ENCODE measurements around the gene FER1L5.

Gene FER1L5

GRCh38 chr2:96694816-96695455 lies 52.4 kb downstream of the FER1L5 start:
- in situ Hi-C loops (cut with HindIII; ENCODE audit: low sequenced_read_pairs): no loop called here

- in situ Hi-C loops (cut with HindIII; ENCODE audit: low sequenced_read_pairs): no loop called here
These were observed 53.0 kb downstream of the FER1L5 start for GRCh38 chr2:96695602-96696001.

- in situ Hi-C loops (cut with HindIII; ENCODE audit: low sequenced_read_pairs): no loop called here
These were observed 54.9 kb downstream of the FER1L5 start for GRCh38 chr2:96697476-96697875.

GRCh38 chr2:96698221-96698861 lies 55.8 kb downstream of the FER1L5 start:
- in situ Hi-C loops (cut with HindIII; ENCODE audit: low sequenced_read_pairs): no loop called here

GRCh38 chr2:96699021-96699420 lies 56.5 kb downstream of the FER1L5 start:
- in situ Hi-C loops (cut with HindIII; ENCODE audit: low sequenced_read_pairs): no loop called here

GRCh38 chr2:96699621-96700020 lies 57.1 kb downstream of the FER1L5 start:
- in situ Hi-C loops (cut with HindIII; ENCODE audit: low sequenced_read_pairs): no loop called here

GRCh38 chr2:96700086-96700485 lies 57.5 kb downstream of the FER1L5 start:
- in situ Hi-C loops (cut with HindIII; ENCODE audit: low sequenced_read_pairs): no loop called here

- in situ Hi-C loops (cut with HindIII; ENCODE audit: low sequenced_read_pairs): no loop called here
These were observed 59.1 kb downstream of the FER1L5 start for GRCh38 chr2:96701636-96702035.

- in situ Hi-C loops (cut with HindIII; ENCODE audit: low sequenced_read_pairs): no loop called here
These were observed 59.7 kb downstream of the FER1L5 start for GRCh38 chr2:96702098-96702785.

GRCh38 chr2:96703021-96703751 lies 60.6 kb downstream of the FER1L5 start:
- in situ Hi-C loops (cut with HindIII; ENCODE audit: low sequenced_read_pairs): no loop called here

- in situ Hi-C loops (cut with HindIII; ENCODE audit: low sequenced_read_pairs): no loop called here
These were observed 68.4 kb downstream of the FER1L5 start for GRCh38 chr2:96710985-96711384.

GRCh38 chr2:96715658-96716057 lies 73.1 kb downstream of the FER1L5 start:
- in situ Hi-C loops (cut with HindIII; ENCODE audit: low sequenced_read_pairs): no loop called here

GRCh38 chr2:96716388-96716787 lies 73.8 kb downstream of the FER1L5 start:
- in situ Hi-C loops (cut with HindIII; ENCODE audit: low sequenced_read_pairs): no loop called here

GRCh38 chr2:96726131-96726530 lies 83.6 kb downstream of the FER1L5 start:
- in situ Hi-C loops (cut with HindIII; ENCODE audit: low sequenced_read_pairs): no loop called here

GRCh38 chr2:96727431-96727830 lies 84.9 kb downstream of the FER1L5 start:
- in situ Hi-C loops (cut with HindIII; ENCODE audit: low sequenced_read_pairs): no loop called here

GRCh38 chr2:96729748-96730147 lies 87.2 kb downstream of the FER1L5 start:
- in situ Hi-C loops (cut with HindIII; ENCODE audit: low sequenced_read_pairs): no loop called here

GRCh38 chr2:96730212-96730611 lies 87.6 kb downstream of the FER1L5 start:
- in situ Hi-C loops (cut with HindIII; ENCODE audit: low sequenced_read_pairs): no loop called here

- in situ Hi-C loops (cut with HindIII; ENCODE audit: low sequenced_read_pairs): no loop called here
These were observed 91.4 kb downstream of the FER1L5 start for GRCh38 chr2:96733931-96734330.

- in situ Hi-C loops (cut with HindIII; ENCODE audit: low sequenced_read_pairs): no loop called here
These were observed 92.5 kb downstream of the FER1L5 start for GRCh38 chr2:96734880-96735583.

- in situ Hi-C loops (cut with HindIII; ENCODE audit: low sequenced_read_pairs): no loop called here
These were observed 94.7 kb downstream of the FER1L5 start for GRCh38 chr2:96737251-96737650.

GRCh38 chr2:96737831-96738230 lies 95.3 kb downstream of the FER1L5 start:
- in situ Hi-C loops (cut with HindIII; ENCODE audit: low sequenced_read_pairs): no loop called here

All from endothelial cell of hepatic sinusoid (primary cell).